ENCODE results near the gene CTSC.
"Not testable (repeated sequence)": the region's sequence is repeated elsewhere in the genome, so short reads cannot be mapped to it uniquely, and the experiment has no call there.

CTSC gene

GRCh38 chr11:88277349-88277915 is 60.1 kb downstream of the CTSC start:
- no peak for DNase-seq

GRCh38 chr11:88275636-88276035 is 61.9 kb downstream of the CTSC start:
- no peak for DNase-seq

- DNase-seq = no peak
These were observed 70.6 kb downstream of the CTSC start for GRCh38 chr11:88266919-88267318.

GRCh38 chr11:88266157-88266556 is 71.4 kb downstream of the CTSC start:
- no peak for DNase-seq

- DNase-seq = no peak
These were observed 78.1 kb downstream of the CTSC start for GRCh38 chr11:88259431-88259830.

- no peak for DNase-seq
These were observed 85.3 kb downstream of the CTSC start for GRCh38 chr11:88252208-88252607.

- DNase-seq = no peak
These were observed 86.8 kb downstream of the CTSC start for GRCh38 chr11:88250566-88251242.

- no peak for DNase-seq
These were observed 87.8 kb downstream of the CTSC start for GRCh38 chr11:88249706-88250105.

- no peak for DNase-seq
These were observed 90.8 kb downstream of the CTSC start for GRCh38 chr11:88246696-88247095.

- not testable (repeated sequence) for DNase-seq
These were observed 92.0 kb downstream of the CTSC start for GRCh38 chr11:88245576-88245975.

Data from CD4-positive, alpha-beta T cell treated with Interleukin-17A for 1 hour (primary cell).